ENCODE measurements around the gene USP13. TPM values are rescaled to one million over a fixed set of nuclear protein-coding genes. Genes with fewer than 3 reads are reported as not detected.
"Not testable (repeated sequence)": the region's sequence is repeated elsewhere in the genome, so short reads cannot be mapped to it uniquely, and the experiment has no call there.

Gene USP13
- total and polyA plus RNA-seq, 3 donors from 2014 or later = 17.6 to 50.3 (median 42.0) TPM

DNA sequence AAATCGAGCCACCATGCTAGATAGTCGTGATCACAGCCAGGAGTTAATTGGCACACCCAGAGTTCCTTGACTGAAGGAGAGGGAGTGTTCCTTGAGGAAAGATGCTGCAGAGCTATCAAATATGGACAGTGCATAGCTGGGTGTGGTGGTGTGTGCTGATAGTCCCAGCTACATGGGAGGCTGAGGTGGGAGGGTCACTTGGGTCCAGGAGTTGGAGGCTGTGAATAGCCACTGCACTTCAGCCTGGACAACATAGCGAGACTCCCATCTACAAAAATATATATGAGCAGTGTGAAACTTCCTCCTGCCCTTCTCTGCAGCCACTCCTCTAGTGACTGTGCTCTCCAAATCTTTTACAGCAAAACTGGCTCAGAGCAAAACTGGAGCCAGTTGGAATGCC is 10.0 kb upstream of the USP13 start:
- H3K4me3 ChIP-seq = no peak overlapping the region
- intact Hi-C loops (cut with DNase I; ENCODE audit: low total_unique reads) = no loop called here
- no peak overlapping the region for H3K27ac ChIP-seq
- DNase-seq = no peak
- no peaks in the 10 kb centered on the region for H3K9me3 ChIP-seq
- H3K4me1 ChIP-seq = no peaks in the 10 kb centered on the region
- 87 to 94% methylated on average over 3 of the region's 3 CpGs for WGBS, 2 donors
- TF ChIP-seq, protein P1, sequence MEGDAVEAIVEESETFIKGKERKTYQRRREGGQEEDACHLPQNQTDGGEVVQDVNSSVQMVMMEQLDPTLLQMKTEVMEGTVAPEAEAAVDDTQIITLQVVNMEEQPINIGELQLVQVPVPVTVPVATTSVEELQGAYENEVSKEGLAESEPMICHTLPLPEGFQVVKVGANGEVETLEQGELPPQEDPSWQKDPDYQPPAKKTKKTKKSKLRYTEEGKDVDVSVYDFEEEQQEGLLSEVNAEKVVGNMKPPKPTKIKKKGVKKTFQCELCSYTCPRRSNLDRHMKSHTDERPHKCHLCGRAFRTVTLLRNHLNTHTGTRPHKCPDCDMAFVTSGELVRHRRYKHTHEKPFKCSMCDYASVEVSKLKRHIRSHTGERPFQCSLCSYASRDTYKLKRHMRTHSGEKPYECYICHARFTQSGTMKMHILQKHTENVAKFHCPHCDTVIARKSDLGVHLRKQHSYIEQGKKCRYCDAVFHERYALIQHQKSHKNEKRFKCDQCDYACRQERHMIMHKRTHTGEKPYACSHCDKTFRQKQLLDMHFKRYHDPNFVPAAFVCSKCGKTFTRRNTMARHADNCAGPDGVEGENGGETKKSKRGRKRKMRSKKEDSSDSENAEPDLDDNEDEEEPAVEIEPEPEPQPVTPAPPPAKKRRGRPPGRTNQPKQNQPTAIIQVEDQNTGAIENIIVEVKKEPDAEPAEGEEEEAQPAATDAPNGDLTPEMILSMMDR (IDR thresholded peaks at IDR 0.05) = no peak
- TF ChIP-seq POLR2A (IDR thresholded peaks at IDR 0.05) = no peak
- H3K36me3 ChIP-seq (ENCODE audit: low read depth, missing control alignments) = no peaks in the 10 kb centered on the region
- H3K27me3 ChIP-seq = no peaks in the 10 kb centered on the region

DNA sequence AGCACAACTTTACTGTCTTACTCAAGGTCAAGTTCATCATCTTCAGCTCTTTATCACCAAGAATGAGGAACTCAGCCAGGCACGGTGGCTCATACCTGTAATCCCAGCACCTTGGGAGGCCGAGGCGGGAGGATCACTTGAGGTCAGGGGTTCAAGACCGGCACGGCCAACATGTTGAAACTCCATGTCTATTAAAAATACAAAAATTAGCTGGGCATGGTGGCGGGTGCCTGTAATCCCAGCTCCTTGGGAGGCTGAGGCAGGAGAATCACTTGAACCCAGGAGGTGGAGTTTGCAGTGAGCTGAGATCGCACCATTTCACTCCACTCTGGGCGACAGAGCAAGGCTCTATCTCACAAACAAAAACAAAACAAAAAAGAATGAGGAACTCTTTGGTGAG is 9.0 kb upstream of the USP13 start:
- intact Hi-C loops (cut with DNase I; ENCODE audit: low total_unique reads); H3K4me3 ChIP-seq: not testable (repeated sequence)
- 80 to 94% methylated on average over 8 of the region's 8 CpGs for WGBS, 2 donors

DNA sequence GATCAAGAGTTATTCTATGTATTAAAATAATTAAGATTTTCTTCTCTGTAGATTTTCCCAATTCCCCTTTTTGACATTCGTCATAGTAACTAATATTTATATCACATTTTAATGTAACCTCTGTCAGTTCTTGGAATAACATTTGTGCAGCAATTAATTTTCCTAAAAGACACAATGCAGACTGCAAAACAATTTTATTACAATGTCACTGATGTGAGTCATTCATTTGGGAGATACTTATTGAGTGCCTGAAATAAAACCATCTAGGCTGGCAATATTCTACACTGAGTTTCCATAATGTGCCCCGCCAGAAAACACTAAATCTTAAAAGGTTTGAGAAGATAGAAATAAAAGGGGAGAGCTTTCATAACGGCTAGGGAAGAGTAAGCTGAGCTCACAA is 6.7 kb upstream of the USP13 start:
- intact Hi-C loops (cut with DNase I; ENCODE audit: low total_unique reads) = no loop called here
- Histone ChIP-seq H3K4me1 (no peaks in the 10 kb centered on the region), H3K36me3 (ENCODE audit: low read depth, missing control alignments) (no peaks in the 10 kb centered on the region), H3K9me3 (no peaks in the 10 kb centered on the region), H3K27ac (no peak overlapping the region), H3K4me3 (no peak overlapping the region), H3K27me3 (no peaks in the 10 kb centered on the region)
- no peak for TF ChIP-seq POLR2A (IDR thresholded peaks at IDR 0.05)
- no peak for DNase-seq
- WGBS, 2 donors = 71 to 82% methylated on average over 3 of the region's 3 CpGs

More for the DNA sequence above, 9.0 kb upstream of the USP13 start:
- not testable (repeated sequence) for H3K27ac ChIP-seq; H3K9me3 ChIP-seq; H3K4me1 ChIP-seq; H3K27me3 ChIP-seq; DNase-seq; H3K36me3 ChIP-seq (ENCODE audit: low read depth, missing control alignments)

DNA sequence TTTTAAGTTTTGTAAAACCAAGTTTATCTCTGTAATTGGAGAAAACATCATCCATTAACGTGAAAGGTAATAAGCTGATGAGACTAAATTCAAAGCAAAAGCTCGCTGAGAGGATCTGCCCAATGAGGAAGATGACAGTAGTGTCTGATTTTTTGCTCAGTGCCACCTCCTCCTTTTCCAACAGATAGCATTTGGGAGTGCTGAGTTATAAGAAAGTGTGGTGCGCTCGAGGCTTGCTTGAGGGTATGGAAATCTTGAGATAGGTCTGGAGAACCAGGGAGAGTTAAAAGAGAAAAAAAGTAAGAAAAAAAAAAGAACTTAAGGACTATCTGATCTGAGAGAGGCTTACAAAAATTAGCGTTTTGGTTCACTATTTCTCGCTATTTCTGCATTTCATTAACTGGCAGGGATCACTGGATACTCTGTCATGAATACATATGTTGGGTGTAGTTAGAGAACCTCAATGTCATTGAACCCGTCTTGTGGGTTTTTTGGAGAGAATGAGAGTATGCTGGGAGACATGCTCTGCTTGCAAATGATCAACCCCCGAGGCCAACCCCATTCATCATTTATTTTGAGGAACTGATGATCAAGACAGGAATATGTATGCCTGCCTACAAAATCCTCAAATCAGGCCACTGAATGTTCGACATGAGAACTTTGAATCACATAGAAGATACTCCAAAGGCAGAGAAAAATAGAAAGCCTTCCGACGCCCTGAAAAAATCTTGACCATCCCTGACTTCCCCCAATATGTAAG is 973 bp upstream of the USP13 start:
- Histone ChIP-seq H3K4me3 (peak overlapping the region; percentile 77 to 88), H3K9me3 (no peaks in the 10 kb centered on the region), H3K36me3 (ENCODE audit: low read depth, missing control alignments) (no peaks in the 10 kb centered on the region), H3K27me3 (no peaks in the 10 kb centered on the region), H3K27ac (peak overlapping the region; percentile 71 to 95), H3K4me1 (peaks cover 5% of the 10 kb centered on the region)
- intact Hi-C loops (cut with DNase I; ENCODE audit: low total_unique reads) = no loop called here
- TF ChIP-seq POLR2A (IDR thresholded peaks at IDR 0.05) = no peak
- TF ChIP-seq, protein P1 (IDR thresholded peaks at IDR 0.05) = no peak
- WGBS, 2 donors = 27 to 37% methylated on average over 11 of the region's 11 CpGs
- no peak for DNase-seq

DNA sequence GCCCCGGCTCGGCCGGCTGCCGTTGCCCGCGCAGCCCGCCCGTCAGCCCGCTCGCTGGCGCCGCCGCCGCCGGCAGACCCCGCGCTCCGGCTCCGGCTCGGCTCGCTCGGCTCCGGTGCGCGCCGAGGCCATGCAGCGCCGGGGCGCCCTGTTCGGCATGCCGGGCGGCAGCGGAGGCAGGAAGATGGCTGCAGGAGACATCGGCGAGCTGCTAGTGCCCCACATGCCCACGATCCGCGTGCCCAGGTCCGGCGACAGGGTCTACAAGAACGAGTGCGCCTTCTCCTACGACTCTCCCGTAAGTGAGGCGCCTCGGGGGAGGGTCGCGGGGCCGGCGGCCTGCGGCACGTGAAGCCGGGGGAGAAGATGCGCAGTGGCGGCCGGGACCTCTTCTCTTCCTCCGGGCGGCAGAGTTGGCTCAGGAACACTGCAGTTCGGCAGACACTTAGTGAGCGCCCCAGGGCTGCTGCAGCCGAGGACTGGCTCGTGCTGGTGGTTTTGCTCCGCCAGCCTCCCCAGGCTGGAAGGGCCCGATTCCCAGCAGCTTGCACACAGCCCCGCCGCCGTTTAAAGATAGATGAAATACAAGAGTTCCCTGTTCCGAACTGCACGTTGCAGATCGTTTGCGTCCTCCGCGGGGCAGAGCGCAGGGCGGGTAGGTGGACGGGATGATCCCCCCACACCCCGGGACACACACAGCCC is 407 bp downstream of the USP13 start:
- Histone ChIP-seq H3K4me1 (peaks cover 5% of the 10 kb centered on the region), H3K27me3 (no peaks in the 10 kb centered on the region), H3K4me3 (peak overlapping the region; percentile 77 to 88), H3K27ac (peak overlapping the region; percentile 85 to 95), H3K36me3 (ENCODE audit: low read depth, missing control alignments) (no peaks in the 10 kb centered on the region), H3K9me3 (no peaks in the 10 kb centered on the region)
- WGBS, 2 donors = 0 to 1% methylated on average over 6 to 34 of the region's 77 CpGs
- peak; percentile 86 for DNase-seq
- intact Hi-C loops (cut with DNase I; ENCODE audit: low total_unique reads) = no loop called here
- TF ChIP-seq, protein P1 (IDR thresholded peaks at IDR 0.05) = no peak
- no peak for TF ChIP-seq POLR2A (IDR thresholded peaks at IDR 0.05)

Measured in testis (tissue), 3 donors.